ENCODE data around the gene ADA.

DNA sequence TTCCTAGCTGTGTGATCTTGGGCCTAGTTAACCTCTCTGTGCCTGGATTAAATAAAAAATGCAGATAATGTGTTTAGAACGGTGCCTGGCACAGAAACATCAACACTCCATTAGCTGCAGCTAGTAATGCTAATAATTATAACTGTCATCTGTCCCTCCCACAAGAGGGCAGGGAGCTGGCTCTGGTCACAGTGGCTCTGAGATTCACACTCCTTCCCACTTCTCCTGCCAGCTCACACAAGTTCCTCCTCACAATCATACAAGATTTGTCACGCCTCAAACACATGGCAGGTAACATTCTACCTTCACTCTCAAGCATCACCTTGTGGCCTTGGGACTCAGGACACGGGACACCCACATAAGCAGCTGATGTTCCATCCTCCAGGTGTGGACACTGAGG, 2.4 kb downstream of the ADA start:
- no peak for TF ChIP-seq CTCF (IDR thresholded peaks at IDR 0.05; ENCODE audit: insufficient read depth, low read length)
- TF ChIP-seq POLR2AphosphoS5 (IDR thresholded peaks at IDR 0.05; ENCODE audit: low read depth) = no peak
